NCI-H2029 (cell line): ENCODE data around the gene WDR82.

Experiments
- DNase-seq: peaks from one replicate; lab custom pipeline; 2025; lab: John Stamatoyannopoulos, UW

The WDR82 gene

GRCh38 chr3:52306978-52307377 lies 28.5 kb upstream of the WDR82 start:
- no peak for DNase-seq

GRCh38 chr3:52305926-52306325 lies 27.5 kb upstream of the WDR82 start:
- no peak for DNase-seq

GRCh38 chr3:52303811-52304210 lies 25.4 kb upstream of the WDR82 start:
- no peak for DNase-seq

GRCh38 chr3:52302426-52303145 lies 24.1 kb upstream of the WDR82 start:
- DNase-seq, result no peak

- no peak for DNase-seq
These were observed 21.6 kb upstream of the WDR82 start for GRCh38 chr3:52299879-52300611.

- no peak for DNase-seq
These were observed 20.9 kb upstream of the WDR82 start for GRCh38 chr3:52299247-52299878.

- no peak for DNase-seq
These were observed 20.0 kb upstream of the WDR82 start for GRCh38 chr3:52298149-52299098.

GRCh38 chr3:52297242-52298148 lies 19.0 kb upstream of the WDR82 start:
- DNase-seq, result no peak

- no peak for DNase-seq
These were observed 17.3 kb upstream of the WDR82 start for GRCh38 chr3:52295671-52296208.

- DNase-seq, result no peak
These were observed 16.1 kb upstream of the WDR82 start for GRCh38 chr3:52294320-52295150.

GRCh38 chr3:52293491-52294319 lies 15.3 kb upstream of the WDR82 start:
- no peak for DNase-seq

GRCh38 chr3:52292247-52293065 lies 14.0 kb upstream of the WDR82 start:
- no peak for DNase-seq

GRCh38 chr3:52291508-52292181 lies 13.2 kb upstream of the WDR82 start:
- DNase-seq, result no peak

- DNase-seq, result no peak
These were observed 12.4 kb upstream of the WDR82 start for GRCh38 chr3:52290596-52291507.

- DNase-seq, result no peak
These were observed 11.5 kb upstream of the WDR82 start for GRCh38 chr3:52289747-52290595.
